Measurements from ENCODE around the gene CRIM1. TPM values are rescaled to one million over a fixed set of nuclear protein-coding genes. Genes with fewer than 3 reads are reported as not detected.

The CRIM1 gene
- total and polyA plus RNA-seq, 2 of the 8 experiments (the other 6 are each of a cell fraction or from before 2014, with no cell fraction given): 9.4 to 28.4 TPM

- TF ChIP-seq CHD7 (IDR thresholded peaks at IDR 0.05; ENCODE audit: insufficient replicate concordance, low read length): no peak
- no peak for TF ChIP-seq TBP (IDR thresholded peaks at IDR 0.05; ENCODE audit: low read depth, low read length)
- TF ChIP-seq TAF1 (IDR thresholded peaks at IDR 0.05; ENCODE audit: low read depth, low read length): no peak
- TF ChIP-seq ZNF274 (IDR thresholded peaks at IDR 0.05; ENCODE audit: borderline replicate concordance, extremely low read depth, low read length): no peak
Measured at GRCh38 chr2:36586672-36587071, 231.1 kb downstream of the CRIM1 start (continued).
